HCT116 (cell line): ENCODE data around the gene TMEM38B. TPM values are rescaled to one million over a fixed set of nuclear protein-coding genes. Genes with fewer than 3 reads are reported as not detected.

Experiments
- ATAC-seq: fragments of 200-7000 bp; cut with Tn5 transposase; 2 replicates; pipeline ENCODE4 v1.9.1; 2020; ENCODE audit warnings: mild to moderate bottlenecking, moderate library complexity
- BruUV-seq: library from RNA; stranded (reverse); fragments of 400-500 nt; replicated peaks from 2 replicates; lab custom pipeline; 2021; lab: Mats Ljungman, UMichigan
- CTCF ChIA-PET: fragments of 300-600 bp; sonication (Branson Sonifier 250); formaldehyde crosslinking; loops from one replicate; lab custom pipeline; 2021; ENCODE audit warnings: antibody characterized with exemption; lab: Charles Lee
- POLR2A ChIA-PET: fragments of 300-600, 350-600 bp; sonication (Branson Sonifier 250); formaldehyde crosslinking; loops from one replicate; lab custom pipeline; 2021; ENCODE audit warnings: antibody characterized with exemption; lab: Charles Lee
- RAD21 ChIA-PET, 2 experiments: fragments of 300-600 bp; sonication (Branson Sonifier 250); formaldehyde crosslinking; loops; one replicate each; lab custom pipeline; 2023; ENCODE audit warnings: low total read pairs in 2 of 2; ENCODE audit not compliant: uncharacterized antibody in 2 of 2, unreplicated experiment in 2 of 2, low non-redundant PET in 1 of 2; lab: Charles Lee
- DNase-seq: peaks from one replicate; pipeline ENCODE4 v3.0.0-alpha.2; 2010; ENCODE audit warnings: low read depth, low spot score
- H2AFZ ChIP-seq: fragments of 200-600 bp; shearing (Covaris generic), sonication (generic); 2 replicates; pipeline ENCODE4 v1.6.1; 2017; ENCODE audit warnings: low read depth, mixed run types, mixed read lengths, antibody characterized with exemption, low read length; ENCODE audit not compliant: poor library complexity, severe bottlenecking
- H3K27ac ChIP-seq: 2 replicates; pipeline ENCODE4 v1.5.1; 2012; ENCODE audit warnings: low read depth, low read length
- H3K27me3 ChIP-seq: fragments of 200-600 bp; sonication (generic); 2 replicates; pipeline ENCODE4 v1.6.1; 2016; ENCODE audit warnings: mixed run types, low read length, mixed read lengths; ENCODE audit not compliant: insufficient read depth
- H3K36me3 ChIP-seq, 2 experiments: fragments of 200-500 bp in 1 of 2; fragments of 200-600 bp in 1 of 2; sonication (Bioruptor generic) in 1 of 2; sonication (generic) in 1 of 2; 2 replicates each; pipeline versions ENCODE4 v1.5.1 to v1.6.1; 2014 to 2016; ENCODE audit warnings: low read length in 2 of 2, inconsistent platforms in 1 of 2, mixed read lengths in 1 of 2, mixed run types in 1 of 2; ENCODE audit not compliant: insufficient read depth in 2 of 2, control insufficient read depth in 1 of 2
- H3K4me1 ChIP-seq, 2 experiments: fragments of 200-600 bp in 1 of 2; sonication (generic) in 1 of 2; 2 replicates each; pipeline versions ENCODE4 v1.5.1 to v1.6.1; 2012 to 2017; ENCODE audit warnings: low read length in 2 of 2, inconsistent platforms in 1 of 2, mild to moderate bottlenecking in 1 of 2, mixed read lengths in 1 of 2, mixed run types in 1 of 2, moderate library complexity in 1 of 2; ENCODE audit not compliant: insufficient read depth in 2 of 2, control insufficient read depth in 1 of 2
- H3K4me2 ChIP-seq: fragments of 200-600 bp; sonication (generic); 2 replicates; pipeline ENCODE4 v1.6.1; 2017; ENCODE audit warnings: mixed run types, low read length, mixed read lengths
- H3K4me3 ChIP-seq, 2 experiments: fragments of 200-600 bp in 1 of 2; sonication (generic) in 1 of 2; replicated peaks in 1 of 2; 2 replicates each; pipeline ENCODE4 v1.5.1; 2011 to 2016; ENCODE audit warnings: low read length in 2 of 2, control low read depth in 1 of 2, low read depth in 1 of 2, mild to moderate bottlenecking in 1 of 2, mixed read lengths in 1 of 2, mixed run types in 1 of 2
- H3K79me2 ChIP-seq: fragments of 200-600 bp; sonication (generic); 2 replicates; pipeline ENCODE4 v1.6.1; 2017; ENCODE audit warnings: mild to moderate bottlenecking, mixed run types, low read length, moderate library complexity, mixed read lengths; ENCODE audit not compliant: insufficient read depth
- H3K9ac ChIP-seq: fragments of 200-600 bp; sonication (generic); 2 replicates; pipeline ENCODE4 v1.6.1; 2016; ENCODE audit warnings: low read length, mixed read lengths
- H3K9me2 ChIP-seq: fragments of 200-600 bp; sonication (generic), shearing (Covaris generic); 2 replicates; pipeline ENCODE4 v1.6.1; 2017; ENCODE audit warnings: mixed run types, mild to moderate bottlenecking, moderate library complexity; ENCODE audit not compliant: insufficient read depth
- H3K9me3 ChIP-seq, 2 experiments: fragments of 200-500 bp in 1 of 2; fragments of 200-600 bp in 1 of 2; sonication (Bioruptor generic) in 1 of 2; sonication (generic) in 1 of 2; 2 replicates each; pipeline ENCODE4 v1.6.1; 2014 to 2017; ENCODE audit warnings: low read length in 2 of 2, mixed read lengths in 2 of 2, inconsistent platforms in 1 of 2, low read depth in 1 of 2, mild to moderate bottlenecking in 1 of 2, mixed run types in 1 of 2, moderate library complexity in 1 of 2; ENCODE audit not compliant: control insufficient read depth in 1 of 2, insufficient read depth in 1 of 2
- H4K20me1 ChIP-seq: fragments of 200-600 bp; sonication (generic), shearing (Covaris generic); 2 replicates; pipeline ENCODE4 v1.6.1; 2017; ENCODE audit warnings: mixed run types, mild to moderate bottlenecking, moderate library complexity; ENCODE audit not compliant: insufficient read depth
- EGR1 ChIP-seq: IDR thresholded peaks from 2 replicates; pipeline ENCODE4 v1.6.1; 2012; ENCODE audit warnings: low read depth
- EZH2phosphoT487 ChIP-seq: fragments of 200-600 bp; IDR thresholded peaks from 2 replicates; pipeline ENCODE4 v1.6.1; 2018; ENCODE audit warnings: antibody characterized with exemption, borderline replicate concordance
- FOSL1 ChIP-seq: IDR thresholded peaks from 2 replicates; pipeline ENCODE4 v1.6.1; 2012; ENCODE audit warnings: low read depth
- POLR2A ChIP-seq: IDR thresholded peaks from 2 replicates; pipeline ENCODE4 v1.7.0; 2011; ENCODE audit warnings: borderline replicate concordance; ENCODE audit not compliant: insufficient read depth, insufficient read length; ENCODE audit errors: extremely low read depth
- POLR2AphosphoS5 ChIP-seq: IDR thresholded peaks from 2 replicates; pipeline ENCODE4 v1.6.1; 2011; ENCODE audit warnings: mild to moderate bottlenecking, low read depth, low read length, moderate library complexity
- SIN3A ChIP-seq: IDR thresholded peaks from 2 replicates; pipeline ENCODE4 v1.6.1; 2012; ENCODE audit warnings: low read depth
- SP1 ChIP-seq: IDR thresholded peaks from 2 replicates; pipeline ENCODE4 v1.6.1; 2012; ENCODE audit warnings: low read depth
- TCF7L2 ChIP-seq: IDR thresholded peaks from 2 replicates; pipeline ENCODE4 v1.7.0; 2011; ENCODE audit warnings: borderline replicate concordance, inconsistent platforms; ENCODE audit not compliant: insufficient read depth, insufficient read length; ENCODE audit errors: extremely low read depth
- ZFX ChIP-seq: fragments of 450-650 bp; IDR thresholded peaks from 2 replicates; pipeline ENCODE4 v1.6.1; 2017
- intact Hi-C: fragments of 100-400 bp; cut with micrococcal nuclease; formaldehyde crosslinking; loops from 2 replicates; pipeline ENCODE4 v1.10.0; 2022
- total RNA-seq: library from RNA; stranded (reverse); gene quantifications from one replicate; pipeline ENCODE4 v1.2.1, GENCODE V29; 2021; ENCODE audit not compliant: unreplicated experiment
- TF ChIP-seq, protein P1 (sequence below): IDR thresholded peaks from 2 replicates; pipeline ENCODE4 v1.6.1; 2012; ENCODE audit warnings: low read depth
- TF ChIP-seq, protein P2 (sequence below): IDR thresholded peaks from 2 replicates; pipeline ENCODE4 v1.6.1; 2012

TMEM38B gene
- total RNA-seq, 1 experiment from 2014 or later = 24.5 TPM

DNA sequence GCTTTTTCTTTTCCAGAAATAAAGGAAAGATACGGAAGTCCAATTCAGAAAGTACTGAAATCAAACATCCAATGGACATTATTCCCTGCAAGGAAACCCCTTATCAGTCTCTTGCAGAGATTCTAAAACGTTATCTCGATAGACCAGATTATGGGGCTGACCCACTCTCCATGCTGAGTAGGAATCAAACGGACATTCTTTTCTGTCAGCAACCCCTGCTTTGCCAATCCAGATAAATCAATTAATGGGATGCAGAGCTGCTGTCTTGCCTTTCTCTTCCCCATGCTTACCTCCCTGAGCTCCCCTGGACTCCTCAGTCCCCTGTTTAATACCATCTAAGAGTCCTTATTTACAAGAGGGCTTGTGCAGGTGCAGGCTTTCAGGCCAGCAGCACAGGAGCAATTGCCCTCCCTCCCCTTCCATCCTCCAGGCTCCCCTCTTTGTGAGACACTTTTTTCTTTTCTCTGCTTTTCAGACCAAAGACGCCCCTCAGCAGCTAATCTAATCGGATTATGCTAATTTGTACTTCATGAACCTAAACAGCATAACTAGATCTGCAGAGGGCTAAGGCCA, 17.9 kb upstream of the TMEM38B start:
- ChIA-PET POLR2A (no interaction called here), RAD21 (no interaction called here), CTCF (no interaction called here)
- Histone ChIP-seq H3K27me3 (no peaks in the 10 kb centered on the region), H3K9ac (no peak overlapping the region), H3K79me2 (no peaks in the 10 kb centered on the region), H3K27ac (no peak overlapping the region), H3K36me3 (no peaks in the 10 kb centered on the region), H3K4me3 (no peak overlapping the region), H3K9me2 (no peaks in the 10 kb centered on the region; the same call in 1 of the 2 replicates), H3K9me3 (no peaks in the 10 kb centered on the region), H2AFZ (no peak overlapping the region), H3K4me1 (no peaks in the 10 kb centered on the region), H3K4me2 (no peak overlapping the region), H4K20me1 (no peaks in the 10 kb centered on the region)
- TF ChIP-seq EGR1 (no peak), POLR2A (no peak), ZFX (no peak), SIN3A (no peak), SP1 (no peak), POLR2AphosphoS5 (no peak), FOSL1 (no peak), EZH2phosphoT487 (no peak), TCF7L2 (no peak)
- TF ChIP-seq, protein P1, sequence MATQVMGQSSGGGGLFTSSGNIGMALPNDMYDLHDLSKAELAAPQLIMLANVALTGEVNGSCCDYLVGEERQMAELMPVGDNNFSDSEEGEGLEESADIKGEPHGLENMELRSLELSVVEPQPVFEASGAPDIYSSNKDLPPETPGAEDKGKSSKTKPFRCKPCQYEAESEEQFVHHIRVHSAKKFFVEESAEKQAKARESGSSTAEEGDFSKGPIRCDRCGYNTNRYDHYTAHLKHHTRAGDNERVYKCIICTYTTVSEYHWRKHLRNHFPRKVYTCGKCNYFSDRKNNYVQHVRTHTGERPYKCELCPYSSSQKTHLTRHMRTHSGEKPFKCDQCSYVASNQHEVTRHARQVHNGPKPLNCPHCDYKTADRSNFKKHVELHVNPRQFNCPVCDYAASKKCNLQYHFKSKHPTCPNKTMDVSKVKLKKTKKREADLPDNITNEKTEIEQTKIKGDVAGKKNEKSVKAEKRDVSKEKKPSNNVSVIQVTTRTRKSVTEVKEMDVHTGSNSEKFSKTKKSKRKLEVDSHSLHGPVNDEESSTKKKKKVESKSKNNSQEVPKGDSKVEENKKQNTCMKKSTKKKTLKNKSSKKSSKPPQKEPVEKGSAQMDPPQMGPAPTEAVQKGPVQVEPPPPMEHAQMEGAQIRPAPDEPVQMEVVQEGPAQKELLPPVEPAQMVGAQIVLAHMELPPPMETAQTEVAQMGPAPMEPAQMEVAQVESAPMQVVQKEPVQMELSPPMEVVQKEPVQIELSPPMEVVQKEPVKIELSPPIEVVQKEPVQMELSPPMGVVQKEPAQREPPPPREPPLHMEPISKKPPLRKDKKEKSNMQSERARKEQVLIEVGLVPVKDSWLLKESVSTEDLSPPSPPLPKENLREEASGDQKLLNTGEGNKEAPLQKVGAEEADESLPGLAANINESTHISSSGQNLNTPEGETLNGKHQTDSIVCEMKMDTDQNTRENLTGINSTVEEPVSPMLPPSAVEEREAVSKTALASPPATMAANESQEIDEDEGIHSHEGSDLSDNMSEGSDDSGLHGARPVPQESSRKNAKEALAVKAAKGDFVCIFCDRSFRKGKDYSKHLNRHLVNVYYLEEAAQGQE = no peak
- TF ChIP-seq, protein P2, sequence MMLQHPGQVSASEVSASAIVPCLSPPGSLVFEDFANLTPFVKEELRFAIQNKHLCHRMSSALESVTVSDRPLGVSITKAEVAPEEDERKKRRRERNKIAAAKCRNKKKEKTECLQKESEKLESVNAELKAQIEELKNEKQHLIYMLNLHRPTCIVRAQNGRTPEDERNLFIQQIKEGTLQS = no peak
- intact Hi-C loops = no loop called here
- no peak for ATAC-seq
- DNase-seq = no peak
- no TSS peak for BruUV-seq
